Uterus (tissue), 2 donors: ENCODE data around the gene PPFIBP2.

ENCODE experiments used
- CTCF ChIP-seq, 4 experiments: fragments of 200-600 bp in 2 of 4; fragments of 450-650 bp in 2 of 4; sonication (generic) in 2 of 4; IDR thresholded peaks; one replicate each; pipeline ENCODE4 v1.5.1; 2016 to 2019; ENCODE audit warnings: antibody characterized with exemption in 4 of 4, mild to moderate bottlenecking in 2 of 4, moderate library complexity in 1 of 4
- POLR2A ChIP-seq, 2 donors: fragments of 450-650 bp; IDR thresholded peaks; one replicate each; pipeline ENCODE4 v1.6.1; 2016; ENCODE audit warnings: antibody characterized with exemption in 2 of 2, mild to moderate bottlenecking in 1 of 2, moderate library complexity in 1 of 2

- TF ChIP-seq CTCF (IDR thresholded peaks at IDR 0.05) (no peak), POLR2A (IDR thresholded peaks at IDR 0.05) (no peak)
These were observed 141.7 kb downstream of the PPFIBP2 start for GRCh38 chr11:7655253-7656217.
